ENCODE measurements around the gene CAMKMT.
A peak's percentile ranks its signal among the peaks of the same experiment; 100 is the strongest.

Gene CAMKMT

GRCh38 chr2:44547718-44548117 lies 186.0 kb downstream of the CAMKMT start:
- H2BK5ac ChIP-seq (ENCODE audit: low read length) = no peak overlapping the region
- no peaks in the 10 kb centered on the region for H3K9me3 ChIP-seq (replicated peaks in 1 of 2; ENCODE audit: control insufficient read depth in 2 of 2, insufficient read depth in 1 of 2, low read depth in 1 of 2, low read length in 2 of 2)
- H3K9ac ChIP-seq (ENCODE audit: low read depth, low read length, poor library complexity) = no peak overlapping the region
- no CpG with 5 or more reads among the region's 2 CpGs for WGBS, 2 donors (ENCODE audit: extremely low coverage in 2 of 2, insufficient read length in 2 of 2, insufficient replicate concordance in 1 of 2)
- H2AFZ ChIP-seq (ENCODE audit: low read length) = no peak overlapping the region
- no peak overlapping the region for H3K27ac ChIP-seq (replicated peaks; ENCODE audit: low read length)
- H3K4ac ChIP-seq (ENCODE audit: low read length) = no peak overlapping the region
- no peaks in the 10 kb centered on the region for H3K79me1 ChIP-seq (ENCODE audit: low read depth, low read length)
- DNase-seq (ENCODE audit: low spot score) = no peak
- H2AK5ac ChIP-seq (ENCODE audit: low read depth, low read length) = no peak overlapping the region
- no peak overlapping the region for H3K4me2 ChIP-seq (ENCODE audit: insufficient read depth, low read length, poor library complexity, severe bottlenecking)
- H2BK120ac ChIP-seq (ENCODE audit: low read depth, low read length) = no peak overlapping the region
- peaks cover 10 to 19% of the 10 kb centered on the region in 2 donors for H3K4me1 ChIP-seq (ENCODE audit: control insufficient read depth in 2 of 2, insufficient read depth in 1 of 2, low read depth in 1 of 2, low read length in 2 of 2)
- no peak overlapping the region for H4K91ac ChIP-seq (ENCODE audit: low read depth, low read length, poor library complexity)
- H3K23ac ChIP-seq (ENCODE audit: low read depth, low read length, poor library complexity) = no peak overlapping the region
- H3K14ac ChIP-seq (ENCODE audit: low read length) = no peak overlapping the region
- H2BK12ac ChIP-seq (ENCODE audit: low read length) = no peak overlapping the region
- no peaks in the 10 kb centered on the region for H3K36me3 ChIP-seq (replicated peaks in 1 of 2; ENCODE audit: control insufficient read depth in 2 of 2, insufficient read depth in 2 of 2, low read length in 2 of 2)
- no peak overlapping the region for H3K18ac ChIP-seq (ENCODE audit: low read length)
- no peaks in the 10 kb centered on the region for H3K27me3 ChIP-seq (ENCODE audit: control insufficient read depth in 3 of 3, insufficient read depth in 3 of 3, low read depth in 1 of 3, low read length in 3 of 3)
- H3K4me3 ChIP-seq (ENCODE audit: low read length in 2 of 2) = no peak overlapping the region
- H2BK15ac ChIP-seq (ENCODE audit: low read length) = no peak overlapping the region
- H4K8ac ChIP-seq (ENCODE audit: low read depth, low read length) = no peak overlapping the region

GRCh38 chr2:44548221-44549098 lies 186.7 kb downstream of the CAMKMT start:
- H3K4ac ChIP-seq (ENCODE audit: low read length) = no peak overlapping the region
- no peak overlapping the region for H3K23ac ChIP-seq (ENCODE audit: low read depth, low read length, poor library complexity)
- H3K4me1 ChIP-seq (ENCODE audit: control insufficient read depth in 2 of 2, insufficient read depth in 1 of 2, low read depth in 1 of 2, low read length in 2 of 2) = peaks cover 10 to 19% of the 10 kb centered on the region in 2 donors
- H3K4me3 ChIP-seq (ENCODE audit: low read length in 2 of 2) = no peak overlapping the region
- DNase-seq (ENCODE audit: low spot score) = no peak
- H3K27me3 ChIP-seq (ENCODE audit: control insufficient read depth in 3 of 3, insufficient read depth in 3 of 3, low read depth in 1 of 3, low read length in 3 of 3) = no peaks in the 10 kb centered on the region
- peak overlapping the region; percentile 17 for H3K27ac ChIP-seq (replicated peaks; ENCODE audit: low read length)
- no peaks in the 10 kb centered on the region for H3K9me3 ChIP-seq (replicated peaks in 1 of 2; ENCODE audit: control insufficient read depth in 2 of 2, insufficient read depth in 1 of 2, low read depth in 1 of 2, low read length in 2 of 2)
- no peak overlapping the region for H2BK120ac ChIP-seq (ENCODE audit: low read depth, low read length)
- H4K91ac ChIP-seq (ENCODE audit: low read depth, low read length, poor library complexity) = no peak overlapping the region
- no peak overlapping the region for H3K14ac ChIP-seq (ENCODE audit: low read length)
- H2AFZ ChIP-seq (ENCODE audit: low read length) = no peak overlapping the region
- no peaks in the 10 kb centered on the region for H3K36me3 ChIP-seq (replicated peaks in 1 of 2; ENCODE audit: control insufficient read depth in 2 of 2, insufficient read depth in 2 of 2, low read length in 2 of 2)
- H3K79me1 ChIP-seq (ENCODE audit: low read depth, low read length) = no peaks in the 10 kb centered on the region
- H2BK15ac ChIP-seq (ENCODE audit: low read length) = no peak overlapping the region
- WGBS, 2 donors (ENCODE audit: extremely low coverage in 2 of 2, insufficient read length in 2 of 2, insufficient replicate concordance in 1 of 2) = no CpG with 5 or more reads among the region's 8 CpGs
- H4K8ac ChIP-seq (ENCODE audit: low read depth, low read length) = no peak overlapping the region
- no peak overlapping the region for H2AK5ac ChIP-seq (ENCODE audit: low read depth, low read length)
- no peak overlapping the region for H2BK12ac ChIP-seq (ENCODE audit: low read length)
- no peak overlapping the region for H3K18ac ChIP-seq (ENCODE audit: low read length)
- no peak overlapping the region for H2BK5ac ChIP-seq (ENCODE audit: low read length)
- no peak overlapping the region for H3K9ac ChIP-seq (ENCODE audit: low read depth, low read length, poor library complexity)
- no peak overlapping the region for H3K4me2 ChIP-seq (ENCODE audit: insufficient read depth, low read length, poor library complexity, severe bottlenecking)

GRCh38 chr2:44549099-44549471 lies 187.3 kb downstream of the CAMKMT start:
- Histone ChIP-seq H2BK15ac (ENCODE audit: low read length) (no peak overlapping the region), H3K4me2 (ENCODE audit: insufficient read depth, low read length, poor library complexity, severe bottlenecking) (no peak overlapping the region), H2AK5ac (ENCODE audit: low read depth, low read length) (no peak overlapping the region), H2AFZ (ENCODE audit: low read length) (no peak overlapping the region), H3K9me3 (replicated peaks in 1 of 2; ENCODE audit: control insufficient read depth in 2 of 2, insufficient read depth in 1 of 2, low read depth in 1 of 2, low read length in 2 of 2) (no peaks in the 10 kb centered on the region), H3K4ac (ENCODE audit: low read length) (no peak overlapping the region), H3K18ac (ENCODE audit: low read length) (no peak overlapping the region), H3K9ac (ENCODE audit: low read depth, low read length, poor library complexity) (no peak overlapping the region), H2BK120ac (ENCODE audit: low read depth, low read length) (no peak overlapping the region), H3K36me3 (replicated peaks in 1 of 2; ENCODE audit: control insufficient read depth in 2 of 2, insufficient read depth in 2 of 2, low read length in 2 of 2) (no peaks in the 10 kb centered on the region), H3K27ac (replicated peaks; ENCODE audit: low read length) (no peak overlapping the region), H3K23ac (ENCODE audit: low read depth, low read length, poor library complexity) (no peak overlapping the region), H3K4me3 (ENCODE audit: low read length in 2 of 2) (no peak overlapping the region), H4K91ac (ENCODE audit: low read depth, low read length, poor library complexity) (no peak overlapping the region), H3K14ac (ENCODE audit: low read length) (no peak overlapping the region), H2BK5ac (ENCODE audit: low read length) (no peak overlapping the region), H4K8ac (ENCODE audit: low read depth, low read length) (no peak overlapping the region), H3K4me1 (ENCODE audit: control insufficient read depth in 2 of 2, insufficient read depth in 1 of 2, low read depth in 1 of 2, low read length in 2 of 2) (peaks cover 10 to 13% of the 10 kb centered on the region in 2 donors), H3K27me3 (ENCODE audit: control insufficient read depth in 3 of 3, insufficient read depth in 3 of 3, low read depth in 1 of 3, low read length in 3 of 3) (no peaks in the 10 kb centered on the region), H3K79me1 (ENCODE audit: low read depth, low read length) (no peaks in the 10 kb centered on the region), H2BK12ac (ENCODE audit: low read length) (no peak overlapping the region)
- WGBS, 2 donors (ENCODE audit: extremely low coverage in 2 of 2, insufficient read length in 2 of 2, insufficient replicate concordance in 1 of 2) = no CpG with 5 or more reads among the region's 1 CpG
- DNase-seq (ENCODE audit: low spot score) = no peak

GRCh38 chr2:44549856-44550255 lies 188.1 kb downstream of the CAMKMT start:
- Histone ChIP-seq H3K4ac (ENCODE audit: low read length) (no peak overlapping the region), H3K4me3 (ENCODE audit: low read length in 2 of 2) (no peak overlapping the region), H2AK5ac (ENCODE audit: low read depth, low read length) (no peak overlapping the region), H2BK12ac (ENCODE audit: low read length) (no peak overlapping the region), H3K79me1 (ENCODE audit: low read depth, low read length) (no peaks in the 10 kb centered on the region), H4K8ac (ENCODE audit: low read depth, low read length) (no peak overlapping the region), H3K27ac (replicated peaks; ENCODE audit: low read length) (no peak overlapping the region), H2BK15ac (ENCODE audit: low read length) (no peak overlapping the region), H3K9ac (ENCODE audit: low read depth, low read length, poor library complexity) (no peak overlapping the region), H2BK120ac (ENCODE audit: low read depth, low read length) (no peak overlapping the region), H2BK5ac (ENCODE audit: low read length) (no peak overlapping the region), H3K36me3 (replicated peaks in 1 of 2; ENCODE audit: control insufficient read depth in 2 of 2, insufficient read depth in 2 of 2, low read length in 2 of 2) (no peaks in the 10 kb centered on the region), H3K27me3 (ENCODE audit: control insufficient read depth in 3 of 3, insufficient read depth in 3 of 3, low read depth in 1 of 3, low read length in 3 of 3) (no peaks in the 10 kb centered on the region), H3K18ac (ENCODE audit: low read length) (no peak overlapping the region), H3K4me1 (ENCODE audit: control insufficient read depth in 2 of 2, insufficient read depth in 1 of 2, low read depth in 1 of 2, low read length in 2 of 2) (peaks cover 10% of the 10 kb centered on the region in 2 donors), H4K91ac (ENCODE audit: low read depth, low read length, poor library complexity) (no peak overlapping the region), H3K4me2 (ENCODE audit: insufficient read depth, low read length, poor library complexity, severe bottlenecking) (no peak overlapping the region), H2AFZ (ENCODE audit: low read length) (no peak overlapping the region), H3K9me3 (replicated peaks in 1 of 2; ENCODE audit: control insufficient read depth in 2 of 2, insufficient read depth in 1 of 2, low read depth in 1 of 2, low read length in 2 of 2) (no peaks in the 10 kb centered on the region), H3K14ac (ENCODE audit: low read length) (no peak overlapping the region), H3K23ac (ENCODE audit: low read depth, low read length, poor library complexity) (no peak overlapping the region)
- DNase-seq (ENCODE audit: low spot score) = no peak
- no CpG with 5 or more reads among the region's 4 CpGs for WGBS, 2 donors (ENCODE audit: extremely low coverage in 2 of 2, insufficient read length in 2 of 2, insufficient replicate concordance in 1 of 2)
